IPS-NIHi7 (cell line): ENCODE measurements around the gene LYZL2.
"Not testable (repeated sequence)": the region's sequence is repeated elsewhere in the genome, so short reads cannot be mapped to it uniquely, and the experiment has no call there.

Source experiments
- DNase-seq: peaks from one replicate; pipeline ENCODE4 v3.0.0; 2012; ENCODE audit warnings: mixed read lengths; ENCODE audit errors: extremely low spot score

LYZL2 gene

DNA sequence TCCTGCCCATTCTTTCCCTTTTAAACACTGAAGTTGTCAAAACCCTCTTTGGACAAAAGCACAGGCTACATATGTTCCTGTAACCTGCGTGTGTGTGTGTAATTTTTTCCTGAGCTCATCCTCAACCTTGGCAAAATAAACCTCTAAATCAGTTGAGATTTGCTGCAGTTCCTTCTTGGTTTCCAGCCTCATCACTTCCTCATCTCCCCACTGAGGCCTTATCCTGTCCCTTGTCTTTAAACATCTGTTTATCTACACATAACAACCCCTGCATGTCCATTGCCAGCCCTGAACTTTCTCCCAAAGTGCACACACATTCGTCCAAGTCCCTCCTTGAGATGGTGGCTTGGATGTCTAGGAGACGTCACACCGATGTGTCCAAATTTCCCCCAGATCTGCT, 35.5 kb downstream of the LYZL2 start:
- DNase-seq, result no peak

DNA sequence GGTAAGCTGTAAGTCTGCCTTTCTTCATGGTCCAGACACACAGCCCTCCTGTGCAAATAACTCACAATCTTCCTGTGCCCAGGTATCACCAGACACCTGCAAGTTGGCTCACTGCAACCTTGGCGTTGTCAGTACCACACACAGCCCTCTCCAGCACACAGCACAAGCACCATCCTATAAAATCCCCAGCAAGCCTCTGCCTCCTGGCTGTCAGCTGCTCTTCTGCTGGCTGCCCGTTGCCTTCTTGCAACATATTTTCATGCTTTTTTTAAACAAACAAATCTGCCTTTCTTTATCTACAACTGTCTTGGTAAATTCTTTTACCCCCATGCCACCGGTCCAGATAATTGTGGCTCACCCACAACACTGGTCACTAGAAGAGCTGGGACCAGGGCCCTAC, 36.8 kb downstream of the LYZL2 start:
- DNase-seq, result not testable (repeated sequence)

DNA sequence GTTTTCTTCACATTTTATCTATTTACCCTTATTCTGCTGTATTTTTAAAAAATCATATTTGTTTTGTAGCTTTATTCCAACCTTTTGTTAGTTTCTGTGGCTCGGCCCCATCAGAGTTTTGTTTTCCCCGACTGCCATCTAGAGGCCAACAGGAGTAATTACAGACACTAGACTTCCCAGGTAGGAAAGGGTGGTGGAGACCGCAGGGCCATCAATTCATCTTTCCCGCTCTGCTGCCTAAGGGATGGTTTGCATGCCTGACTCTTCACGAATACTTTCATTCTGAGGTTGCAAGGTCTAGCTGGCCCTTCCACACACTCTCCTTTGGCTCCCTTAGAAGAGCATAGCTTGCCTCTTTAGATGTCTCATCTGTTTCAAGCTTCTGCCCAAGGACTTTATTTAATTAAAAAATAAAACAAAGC, 38.3 kb downstream of the LYZL2 start:
- DNase-seq, result peak; percentile 59

DNA sequence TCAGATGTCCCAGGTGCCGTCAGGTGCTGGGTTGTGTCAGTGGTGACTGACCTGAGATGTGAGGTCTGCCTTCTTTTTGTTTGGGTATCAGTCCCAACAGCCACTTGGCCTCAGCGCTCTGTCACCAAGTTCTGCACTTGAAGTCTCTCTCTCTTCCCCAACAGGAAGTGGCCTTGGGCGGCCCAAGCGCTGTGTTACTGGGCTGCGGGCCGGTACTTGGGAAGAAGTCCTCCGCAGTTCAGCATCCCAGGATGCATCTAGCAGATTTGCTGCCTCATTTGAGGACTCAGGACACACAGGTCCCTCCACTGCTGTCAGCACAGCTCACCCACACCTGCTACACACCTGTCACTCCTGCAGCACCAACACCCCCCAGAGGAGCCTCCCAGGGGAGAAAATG, 40.1 kb downstream of the LYZL2 start:
- DNase-seq, result no peak

DNA sequence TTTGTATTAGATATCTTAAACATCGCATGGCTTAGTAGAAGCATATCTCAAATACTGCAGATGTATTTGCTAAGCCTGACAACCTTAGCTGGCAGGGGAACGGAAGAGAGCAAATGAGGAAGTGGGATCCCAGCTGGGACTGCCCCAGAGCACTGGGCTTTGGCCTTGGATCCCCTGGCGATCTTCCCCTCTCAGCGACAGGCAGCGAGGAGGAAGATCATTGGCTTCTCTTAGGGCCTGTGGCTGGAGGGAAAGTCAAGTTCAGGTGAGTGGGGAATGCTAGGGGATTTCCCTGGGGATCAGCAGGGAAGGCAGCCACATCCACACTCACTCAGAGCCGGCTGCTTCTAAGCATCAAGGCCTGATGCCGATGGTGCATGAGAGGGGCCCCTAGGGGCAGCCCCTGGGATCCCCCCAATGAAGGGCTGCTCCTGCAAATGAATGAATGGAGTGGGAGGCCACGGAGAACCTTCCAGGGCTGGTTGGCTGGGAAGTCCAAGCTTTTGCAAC, 42.0 kb downstream of the LYZL2 start:
- peak; percentile 32 for DNase-seq

DNA sequence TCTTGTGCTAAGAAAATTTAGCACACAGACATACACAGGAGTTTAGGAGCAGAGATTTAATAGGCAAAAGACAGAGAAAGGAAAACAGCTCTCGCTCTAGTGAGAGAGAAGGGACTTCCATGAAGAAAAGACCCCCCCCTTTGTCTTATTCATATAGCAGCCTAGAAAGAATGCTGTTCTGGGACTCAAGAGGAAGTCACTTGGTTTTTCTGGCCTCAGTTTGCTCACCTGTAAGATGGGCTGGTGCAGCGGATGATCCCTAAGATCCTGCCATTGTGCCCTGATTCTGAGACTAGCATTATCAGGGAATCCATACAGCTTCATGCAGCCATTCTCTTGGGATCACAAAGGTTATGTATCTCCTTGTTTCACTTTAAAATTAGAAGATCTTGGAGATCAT, 42.7 kb downstream of the LYZL2 start:
- no peak for DNase-seq

DNA sequence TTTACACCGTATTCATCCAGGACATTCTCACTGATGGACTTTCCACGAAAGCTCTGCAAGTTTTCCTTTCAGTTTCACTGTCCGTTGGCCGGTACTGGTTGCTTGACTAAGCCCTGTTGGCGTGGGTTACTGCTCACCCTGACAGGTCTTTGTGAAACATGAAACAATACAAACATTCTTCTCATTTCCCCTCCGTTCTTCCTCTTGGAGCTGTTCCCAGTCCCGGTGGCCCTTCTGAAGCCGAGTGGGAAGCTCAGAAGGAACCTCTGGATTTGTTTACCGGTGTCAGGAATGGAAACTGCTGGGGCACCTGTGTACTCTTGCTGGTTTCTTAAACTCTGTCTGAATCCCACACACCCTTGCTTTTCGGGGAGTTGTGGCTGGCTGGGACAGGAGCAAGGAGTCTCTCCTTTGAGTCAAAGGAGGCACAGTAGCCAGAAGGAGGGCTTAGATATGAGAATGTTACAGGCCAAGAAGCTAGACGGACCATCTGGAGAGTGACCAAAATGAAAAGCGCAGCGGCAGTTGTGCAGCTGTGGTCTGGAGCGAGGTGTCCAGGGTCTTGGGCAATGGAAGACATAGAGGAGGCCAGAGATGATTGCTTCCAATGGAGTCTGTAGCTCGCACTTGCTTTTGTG, 45.7 kb downstream of the LYZL2 start:
- no peak for DNase-seq

DNA sequence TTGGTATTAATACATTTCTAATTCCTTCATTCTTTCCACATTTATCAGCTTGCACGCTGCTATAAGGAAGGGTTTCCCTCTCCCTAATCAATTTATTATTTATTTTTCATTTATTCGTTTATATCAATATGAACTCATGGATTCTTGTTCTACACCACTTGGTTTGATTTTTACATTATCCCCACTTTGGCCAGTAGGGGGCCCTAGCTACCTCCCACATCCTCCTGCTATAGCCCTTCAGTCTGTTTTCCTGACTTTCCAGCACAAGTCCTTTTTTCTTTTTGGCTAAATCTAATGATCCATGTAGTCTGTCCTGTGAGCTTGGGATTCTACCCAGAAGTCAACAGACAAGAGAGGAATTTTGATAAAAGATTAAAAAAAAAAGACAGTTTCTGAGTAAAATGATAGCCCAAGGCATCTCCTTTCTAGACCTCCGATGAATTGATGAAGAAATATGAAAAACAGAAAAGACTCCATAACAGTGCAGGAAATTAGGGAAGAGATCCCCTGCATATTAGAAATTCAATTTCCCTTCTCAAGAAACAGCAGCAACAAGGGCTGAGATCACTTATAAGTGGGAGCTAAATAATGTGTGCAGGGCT, 47.7 kb downstream of the LYZL2 start:
- peak; percentile 68 for DNase-seq

DNA sequence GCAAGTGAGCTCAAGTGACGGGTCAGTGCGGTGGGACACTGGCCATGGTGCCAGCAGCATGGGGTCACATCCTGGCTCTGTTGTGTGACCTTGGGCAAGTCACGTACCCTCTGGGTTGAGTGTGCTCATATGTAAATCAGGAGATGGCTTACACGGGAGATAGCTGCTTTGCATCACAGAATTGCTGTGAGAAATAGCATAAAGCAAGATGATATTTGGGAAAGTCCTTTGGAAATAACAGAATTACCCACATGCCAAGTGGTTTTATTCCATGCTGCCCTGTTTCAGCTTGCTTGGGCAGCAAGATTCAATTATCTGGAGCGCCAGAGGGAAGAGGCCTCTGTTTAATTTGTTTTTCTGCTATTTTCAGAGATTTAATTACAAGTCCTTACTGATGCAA, 48.9 kb downstream of the LYZL2 start:
- no peak for DNase-seq

DNA sequence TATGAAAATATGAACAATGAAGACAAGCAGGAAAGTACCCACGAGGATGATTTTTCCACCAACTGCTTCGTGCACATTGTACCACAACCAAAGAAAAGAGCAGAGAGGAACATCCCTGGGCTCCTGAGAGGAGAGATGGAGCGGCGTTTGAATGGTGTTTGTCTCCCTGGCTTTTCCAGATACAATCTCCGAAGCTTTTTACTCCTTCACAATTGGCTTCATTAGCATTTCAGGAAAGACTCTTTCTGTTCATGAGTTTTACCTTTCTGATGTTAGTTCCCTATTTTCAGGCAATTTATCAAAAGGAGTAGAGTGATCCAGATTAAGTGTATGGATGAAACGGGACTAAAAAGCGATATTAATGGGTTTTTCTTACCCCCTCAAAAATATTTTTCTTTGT, 49.3 kb downstream of the LYZL2 start:
- DNase-seq, result no peak

DNA sequence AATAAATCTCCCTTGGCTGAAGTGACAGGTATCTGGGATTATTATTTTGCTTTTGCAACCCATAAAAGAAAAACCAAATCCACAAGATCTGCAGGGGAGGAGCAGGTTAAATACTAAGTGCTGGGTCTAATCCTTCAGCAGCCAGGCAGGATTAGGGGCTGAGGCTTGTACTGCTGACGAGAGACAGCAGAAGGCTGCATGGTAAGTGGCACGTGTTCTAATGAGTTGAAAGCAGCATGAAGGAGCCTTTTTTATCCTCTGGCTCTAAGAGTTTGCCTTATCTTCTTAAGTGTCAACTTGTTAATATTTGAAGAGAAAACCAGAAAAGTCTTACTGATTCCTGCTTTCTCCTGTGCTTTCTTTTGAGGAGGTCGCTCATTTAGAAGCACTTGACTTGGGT, 50.0 kb downstream of the LYZL2 start:
- DNase-seq, result no peak

DNA sequence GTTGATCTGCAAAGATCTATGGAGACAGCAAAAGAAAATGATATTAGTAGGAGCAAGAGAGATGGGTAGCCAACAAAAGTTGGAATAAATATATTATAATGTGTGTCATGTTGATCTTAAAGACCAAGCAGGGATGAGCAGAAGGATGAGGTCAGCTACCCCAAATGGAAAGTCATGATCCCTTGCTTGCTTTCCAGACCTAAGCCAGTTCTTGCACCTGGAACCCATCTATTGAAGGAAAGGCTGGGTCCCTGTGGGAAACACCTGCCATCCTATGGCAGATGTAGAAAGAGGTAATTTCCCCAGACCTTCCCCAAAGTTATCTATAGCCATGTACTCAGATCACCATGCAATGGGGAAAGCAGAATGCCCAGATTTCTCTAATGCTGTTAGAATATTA, 52.5 kb downstream of the LYZL2 start:
- no peak for DNase-seq

DNA sequence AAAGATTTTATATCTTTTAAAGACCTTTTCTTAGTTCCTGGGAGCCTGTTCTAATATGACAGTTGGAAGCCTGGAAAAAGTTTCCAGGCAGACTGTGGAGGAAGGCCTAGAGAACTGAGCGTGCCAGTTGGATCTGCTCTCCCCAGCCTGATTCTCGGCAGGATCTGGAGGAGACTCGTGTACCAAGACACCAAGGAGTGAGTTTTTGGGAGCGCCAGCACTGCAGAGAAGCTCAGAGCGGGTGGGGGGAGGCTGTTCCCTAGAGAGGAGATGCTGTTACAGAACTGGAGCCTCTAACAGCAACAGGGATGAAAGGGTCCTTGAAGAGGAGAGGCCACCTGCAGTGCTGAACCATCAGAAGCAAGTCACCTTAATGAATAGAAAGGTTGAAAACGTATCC, 52.9 kb downstream of the LYZL2 start:
- no peak for DNase-seq

DNA sequence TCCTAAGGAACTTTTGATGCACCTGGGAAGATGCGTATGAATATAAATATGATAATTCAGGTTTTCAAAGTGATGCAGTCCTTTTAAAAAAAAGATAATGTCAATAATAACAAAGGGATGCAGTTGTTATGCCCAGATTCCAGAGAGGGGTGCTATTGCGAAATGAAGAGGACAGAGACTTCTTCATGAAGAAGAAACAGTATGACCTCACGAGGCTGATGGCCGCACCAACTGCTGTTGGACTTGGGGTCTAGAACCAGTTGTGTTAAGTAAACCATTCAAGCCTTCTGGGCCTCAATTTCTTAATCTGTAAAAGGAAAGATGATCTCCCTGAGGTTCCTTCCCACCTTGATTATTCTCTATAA, 55.1 kb downstream of the LYZL2 start:
- DNase-seq, result no peak

DNA sequence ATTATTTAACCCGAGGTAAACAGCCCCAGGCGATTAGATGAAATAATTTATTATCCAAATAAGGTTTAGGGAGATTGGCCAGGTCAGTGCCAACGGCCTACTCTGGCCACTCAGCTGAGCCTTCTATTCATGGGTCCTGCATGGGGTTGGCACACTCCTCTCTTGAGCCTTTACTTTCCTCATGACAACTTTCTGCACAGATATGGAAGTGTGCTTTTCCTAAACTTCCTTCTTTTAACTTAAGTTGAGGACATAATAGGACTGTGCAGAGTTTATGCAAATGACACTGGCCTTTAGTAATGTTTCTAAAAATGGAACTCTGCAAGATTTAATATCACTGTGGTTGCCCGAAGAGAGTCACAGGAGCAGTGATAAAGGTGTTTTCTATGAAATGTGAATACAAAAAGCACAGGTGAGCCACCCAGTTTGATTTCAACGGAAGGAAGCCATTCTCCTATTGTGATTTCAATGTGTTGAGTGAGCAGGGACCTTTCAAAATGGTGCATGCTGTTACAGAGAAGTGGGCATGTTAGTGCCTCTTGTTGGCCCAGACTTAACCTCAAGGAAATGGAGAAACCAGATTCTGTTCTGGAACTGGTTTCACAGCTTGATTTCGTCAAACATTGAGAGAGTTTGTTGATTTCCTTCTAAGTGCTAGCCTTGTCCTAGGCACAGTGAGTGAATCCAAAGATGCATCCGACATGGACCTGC, 55.7 kb downstream of the LYZL2 start:
- DNase-seq, result no peak

DNA sequence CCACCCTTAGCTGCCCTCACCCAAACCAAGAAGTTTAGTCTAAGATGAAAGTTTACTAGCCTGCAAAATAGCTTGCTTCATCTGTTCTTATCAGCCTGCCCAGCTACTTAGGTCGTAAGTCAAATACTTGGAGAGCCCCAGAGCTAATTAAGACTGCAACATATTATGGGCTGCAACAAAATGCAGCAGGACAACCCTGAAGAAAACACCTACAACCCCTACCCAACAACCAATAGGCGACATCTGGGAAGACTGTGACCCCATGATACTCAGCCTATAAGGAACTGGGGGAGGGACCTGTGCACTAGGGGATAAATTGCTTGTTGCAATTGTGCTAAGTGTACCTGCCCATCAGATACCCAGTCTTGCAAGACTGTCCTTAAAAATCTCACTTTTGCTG, 64.1 kb downstream of the LYZL2 start:
- DNase-seq, result no peak

DNA sequence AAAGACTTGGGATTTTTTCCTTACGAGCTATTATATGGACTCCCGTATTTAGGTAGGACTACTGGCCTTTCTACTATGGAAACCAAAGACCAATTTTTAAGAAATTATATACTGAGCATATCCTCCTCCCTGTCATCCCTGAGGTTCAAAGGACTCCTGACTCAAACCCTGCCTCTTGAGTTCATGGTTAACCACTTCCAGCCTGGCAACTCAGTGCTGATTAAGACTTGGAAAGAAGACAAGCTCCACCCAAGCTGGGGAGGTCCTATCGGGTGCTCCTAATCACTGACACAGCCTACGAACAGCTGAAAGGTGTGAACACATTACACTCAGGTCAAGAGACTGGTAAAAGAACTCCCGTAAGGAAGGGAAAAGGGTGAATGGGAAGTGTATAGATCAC, 66.8 kb downstream of the LYZL2 start:
- no peak for DNase-seq
